ENCODE data around the gene SLC46A1. TPM values are rescaled to one million over a fixed set of nuclear protein-coding genes. Genes with fewer than 3 reads are reported as not detected.
A peak's percentile ranks its signal among the peaks of the same experiment; 100 is the strongest.

Gene SLC46A1
- total and polyA plus RNA-seq, 11 donors, result 2.6 to 13.9 (median 4.6) TPM

DNA sequence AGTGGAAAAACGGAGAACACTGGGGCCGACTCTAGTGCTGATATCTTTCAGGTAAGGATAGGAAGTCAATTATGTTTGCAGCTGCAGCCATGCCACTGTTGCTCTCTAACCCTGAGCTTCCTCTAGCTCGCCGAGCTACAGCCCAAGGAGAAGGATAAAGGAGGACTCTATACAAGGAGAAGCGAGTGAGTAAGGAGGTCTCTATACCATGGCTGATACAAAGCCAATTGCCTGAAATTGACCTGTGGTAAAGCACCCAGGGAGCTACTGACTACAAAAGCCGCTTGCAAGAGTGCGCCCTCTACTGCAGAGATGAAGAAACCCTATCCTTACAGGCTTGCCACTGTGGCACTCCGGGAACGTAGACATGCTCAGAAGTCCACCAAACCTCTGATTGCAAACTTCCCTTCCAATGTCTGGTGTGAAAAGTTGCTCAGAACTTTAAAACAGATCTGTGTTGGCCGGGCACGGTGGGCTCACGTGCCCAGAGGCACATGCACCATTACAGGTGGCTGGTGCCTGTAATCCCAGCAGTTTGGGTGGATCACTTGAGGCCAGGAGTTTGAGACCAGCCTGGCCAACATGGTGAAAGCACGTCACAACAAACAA lies 10.8 kb upstream of the SLC46A1 start:
- ATAC-seq (peak; percentile 74 to 78 (median 77)), DNase-seq (peak in 4 of 5 donors; percentile 37 to 50 (median 44))
- H3K4me3 ChIP-seq, result no peak overlapping the region
- intact Hi-C loops (cut with DNase I), result loop anchor here in 1 of 10 donors (10.0 kb wide), 1 partner anchor 58 kb away; the partner anchor contains the start of gene SLC13A2
- TF ChIP-seq POLR2A (IDR thresholded peaks at IDR 0.05), result no peak
- TF ChIP-seq, protein P1, sequence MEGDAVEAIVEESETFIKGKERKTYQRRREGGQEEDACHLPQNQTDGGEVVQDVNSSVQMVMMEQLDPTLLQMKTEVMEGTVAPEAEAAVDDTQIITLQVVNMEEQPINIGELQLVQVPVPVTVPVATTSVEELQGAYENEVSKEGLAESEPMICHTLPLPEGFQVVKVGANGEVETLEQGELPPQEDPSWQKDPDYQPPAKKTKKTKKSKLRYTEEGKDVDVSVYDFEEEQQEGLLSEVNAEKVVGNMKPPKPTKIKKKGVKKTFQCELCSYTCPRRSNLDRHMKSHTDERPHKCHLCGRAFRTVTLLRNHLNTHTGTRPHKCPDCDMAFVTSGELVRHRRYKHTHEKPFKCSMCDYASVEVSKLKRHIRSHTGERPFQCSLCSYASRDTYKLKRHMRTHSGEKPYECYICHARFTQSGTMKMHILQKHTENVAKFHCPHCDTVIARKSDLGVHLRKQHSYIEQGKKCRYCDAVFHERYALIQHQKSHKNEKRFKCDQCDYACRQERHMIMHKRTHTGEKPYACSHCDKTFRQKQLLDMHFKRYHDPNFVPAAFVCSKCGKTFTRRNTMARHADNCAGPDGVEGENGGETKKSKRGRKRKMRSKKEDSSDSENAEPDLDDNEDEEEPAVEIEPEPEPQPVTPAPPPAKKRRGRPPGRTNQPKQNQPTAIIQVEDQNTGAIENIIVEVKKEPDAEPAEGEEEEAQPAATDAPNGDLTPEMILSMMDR (IDR thresholded peaks at IDR 0.05), result peak; percentile 37 to 87 (median 54)
- H3K4me1 ChIP-seq, result peaks cover 0 to 6% (median 0%) of the 10 kb centered on the region in 12 donors
- no peaks in the 10 kb centered on the region for H3K9me3 ChIP-seq
- H3K27me3 ChIP-seq, result peaks cover 0 to 8% (median 0%) of the 10 kb centered on the region in 9 donors
- no peaks in the 10 kb centered on the region for H3K36me3 ChIP-seq
- WGBS, 4 donors, result 14 to 18% (median 16%) methylated on average over 10 to 13 of the region's 13 CpGs
- H3K27ac ChIP-seq, result no peak overlapping the region

DNA sequence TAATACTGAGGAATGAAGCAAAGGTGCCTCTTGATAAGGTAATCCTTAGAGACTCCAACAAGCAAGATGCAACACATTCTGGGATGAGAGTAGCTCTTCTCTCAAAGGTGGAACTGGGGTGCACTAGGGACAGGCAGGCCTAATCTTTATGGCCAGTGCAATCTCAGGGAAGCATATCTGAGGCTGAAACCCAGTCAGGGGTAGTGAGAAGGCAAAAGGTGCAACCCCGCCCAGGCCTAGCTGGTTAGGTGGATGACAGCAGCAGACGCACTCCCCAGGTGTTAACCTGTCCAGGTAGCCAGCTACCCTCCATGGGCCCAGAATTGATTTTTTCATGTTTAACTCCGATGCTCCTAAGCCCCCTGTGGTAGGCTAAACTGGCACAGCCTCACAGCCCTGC lies 9.9 kb upstream of the SLC46A1 start:
- no peaks in the 10 kb centered on the region for H3K9me3 ChIP-seq
- H3K4me3 ChIP-seq, result no peak overlapping the region
- 74 to 89% (median 84%) methylated on average over 3 of the region's 3 CpGs for WGBS, 4 donors
- peaks cover 0 to 8% (median 0%) of the 10 kb centered on the region in 9 donors for H3K27me3 ChIP-seq
- ATAC-seq (no peak), DNase-seq (no peak)
- H3K36me3 ChIP-seq, result no peaks in the 10 kb centered on the region
- intact Hi-C loops (cut with DNase I), result loop anchor here in 1 of 10 donors (10.0 kb wide), 1 partner anchor 59 kb away; the partner anchor contains the start of gene SLC13A2
- peaks cover 0 to 6% (median 0%) of the 10 kb centered on the region in 12 donors for H3K4me1 ChIP-seq
- TF ChIP-seq POLR2A (IDR thresholded peaks at IDR 0.05), result no peak
- TF ChIP-seq, protein P1 (IDR thresholded peaks at IDR 0.05), result no peak
- no peak overlapping the region for H3K27ac ChIP-seq

DNA sequence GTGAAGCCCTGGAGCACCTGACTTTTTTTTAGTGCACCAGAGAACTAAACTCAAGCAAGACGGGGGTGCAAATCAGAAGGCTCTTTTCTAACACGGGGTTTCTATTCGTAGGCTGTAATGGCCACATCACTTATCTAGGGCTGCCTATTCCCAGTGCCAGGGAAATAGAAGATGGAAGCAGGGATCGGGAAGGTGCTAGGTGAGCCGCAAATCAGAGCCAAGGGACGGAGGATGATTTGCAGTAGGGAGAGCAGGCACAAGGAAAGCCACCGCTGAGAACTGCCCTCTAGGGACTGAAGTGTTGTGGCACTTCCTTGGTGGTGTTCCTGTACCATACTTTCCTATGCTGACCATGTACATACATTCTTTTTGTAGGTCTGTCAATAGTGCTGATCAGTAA lies 7.8 kb upstream of the SLC46A1 start:
- H3K9me3 ChIP-seq, result no peaks in the 10 kb centered on the region
- no peaks in the 10 kb centered on the region for H3K36me3 ChIP-seq
- no peak for DNase-seq
- intact Hi-C loops (cut with DNase I), result loop anchor here in 1 of 10 donors (10.0 kb wide), 1 partner anchor 61 kb away; the partner anchor contains the start of gene SLC13A2
- H3K27ac ChIP-seq, result no peak overlapping the region
- no peak for TF ChIP-seq POLR2A (IDR thresholded peaks at IDR 0.05)
- TF ChIP-seq, protein P1 (IDR thresholded peaks at IDR 0.05), result no peak
- H3K27me3 ChIP-seq, result peaks cover 0 to 8% (median 0%) of the 10 kb centered on the region in 9 donors
- WGBS, 4 donors, result 55 to 60% (median 59%) methylated on average over 7 of the region's 7 CpGs
- H3K4me1 ChIP-seq, result peaks cover 0 to 6% (median 0%) of the 10 kb centered on the region in 12 donors
- no peak for ATAC-seq
- H3K4me3 ChIP-seq, result no peak overlapping the region

DNA sequence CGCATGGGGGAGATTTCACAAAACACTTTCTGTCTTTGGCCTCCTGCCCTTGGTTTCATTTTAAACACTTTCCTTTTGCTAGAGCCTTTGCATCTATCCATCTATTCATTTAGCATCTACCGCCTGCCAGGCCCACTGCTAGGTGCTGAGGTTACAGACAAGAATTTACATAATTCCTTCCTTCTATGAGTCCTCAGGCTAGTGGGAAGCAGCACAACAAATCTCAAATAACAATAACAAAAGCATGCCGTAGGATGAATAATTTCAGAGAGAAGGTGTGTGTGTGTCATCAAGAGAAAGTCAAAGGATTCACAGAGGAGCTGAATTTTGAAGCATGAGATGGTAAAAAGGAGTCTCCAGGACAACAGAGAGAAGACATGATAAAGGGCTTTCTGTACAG lies 6.1 kb upstream of the SLC46A1 start:
- no peak overlapping the region for H3K27ac ChIP-seq
- WGBS, 4 donors, result 79 to 83% (median 81%) methylated on average over 3 of the region's 3 CpGs
- TF ChIP-seq, protein P1 (IDR thresholded peaks at IDR 0.05), result no peak
- no peak for TF ChIP-seq POLR2A (IDR thresholded peaks at IDR 0.05)
- intact Hi-C loops (cut with DNase I), result loop anchor here in 1 of 10 donors (10.0 kb wide), 1 partner anchor 63 kb away; the partner anchor contains the start of gene SLC13A2
- no peaks in the 10 kb centered on the region for H3K36me3 ChIP-seq
- H3K4me3 ChIP-seq, result no peak overlapping the region
- no peaks in the 10 kb centered on the region for H3K9me3 ChIP-seq
- H3K27me3 ChIP-seq, result peaks cover 0 to 8% (median 0%) of the 10 kb centered on the region in 9 donors
- H3K4me1 ChIP-seq, result peaks cover 0 to 6% (median 0%) of the 10 kb centered on the region in 12 donors
- DNase-seq (no peak), ATAC-seq (no peak)

All from heart left ventricle (tissue), 16 donors.